GM19023 (cell line): Measurements from ENCODE around the gene ATF7IP2.
"Not testable (repeated sequence)": the region's sequence is repeated elsewhere in the genome, so short reads cannot be mapped to it uniquely, and the experiment has no call there.

Source experiments
- ATAC-seq: cut with Tn5 transposase; IDR thresholded peaks from one replicate; pipeline ENCODE4 v1.9.1; 2021; ENCODE audit warnings: mild to moderate bottlenecking, moderate library complexity; ENCODE audit not compliant: unreplicated experiment

The ATF7IP2 gene

DNA sequence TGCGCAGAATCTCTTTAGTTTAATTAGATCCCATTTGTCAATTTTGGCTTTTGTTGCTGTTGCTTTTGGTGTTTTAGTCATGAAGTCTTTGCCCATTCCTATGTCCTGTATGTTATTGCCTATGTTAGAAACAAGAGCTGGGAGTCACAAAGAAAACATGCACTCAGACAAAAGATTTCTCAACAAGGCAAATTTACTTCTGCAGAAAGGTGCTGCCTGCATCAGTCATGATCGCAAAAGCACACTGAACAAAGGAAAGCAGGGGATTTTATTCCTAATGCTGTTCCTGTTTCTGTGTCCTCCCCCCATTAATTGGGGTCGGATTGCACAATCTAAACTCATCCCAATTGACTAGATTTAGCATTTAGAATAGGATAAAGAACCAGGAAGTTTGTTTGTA is 55.9 kb downstream of the ATF7IP2 start:
- ATAC-seq = no peak

DNA sequence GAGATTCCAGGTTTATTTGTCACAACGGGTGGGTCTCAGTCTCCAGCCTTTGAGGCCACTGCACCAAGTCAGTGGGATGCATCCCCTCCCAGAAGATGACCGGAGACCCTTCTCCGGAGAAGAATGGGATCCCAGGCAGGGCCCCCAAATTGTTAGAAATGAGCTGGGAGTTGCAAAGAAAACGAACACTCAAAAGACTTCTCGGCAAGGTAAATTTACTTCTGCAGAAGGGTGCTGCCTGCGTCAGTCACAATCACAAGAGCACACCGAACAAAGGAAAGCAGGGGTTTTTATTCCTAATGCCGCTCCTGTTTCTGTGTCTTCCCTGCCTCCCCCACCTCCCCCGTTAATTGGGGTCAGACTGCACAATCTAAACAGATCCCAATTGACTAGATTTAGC is 61.4 kb downstream of the ATF7IP2 start:
- ATAC-seq = no peak

DNA sequence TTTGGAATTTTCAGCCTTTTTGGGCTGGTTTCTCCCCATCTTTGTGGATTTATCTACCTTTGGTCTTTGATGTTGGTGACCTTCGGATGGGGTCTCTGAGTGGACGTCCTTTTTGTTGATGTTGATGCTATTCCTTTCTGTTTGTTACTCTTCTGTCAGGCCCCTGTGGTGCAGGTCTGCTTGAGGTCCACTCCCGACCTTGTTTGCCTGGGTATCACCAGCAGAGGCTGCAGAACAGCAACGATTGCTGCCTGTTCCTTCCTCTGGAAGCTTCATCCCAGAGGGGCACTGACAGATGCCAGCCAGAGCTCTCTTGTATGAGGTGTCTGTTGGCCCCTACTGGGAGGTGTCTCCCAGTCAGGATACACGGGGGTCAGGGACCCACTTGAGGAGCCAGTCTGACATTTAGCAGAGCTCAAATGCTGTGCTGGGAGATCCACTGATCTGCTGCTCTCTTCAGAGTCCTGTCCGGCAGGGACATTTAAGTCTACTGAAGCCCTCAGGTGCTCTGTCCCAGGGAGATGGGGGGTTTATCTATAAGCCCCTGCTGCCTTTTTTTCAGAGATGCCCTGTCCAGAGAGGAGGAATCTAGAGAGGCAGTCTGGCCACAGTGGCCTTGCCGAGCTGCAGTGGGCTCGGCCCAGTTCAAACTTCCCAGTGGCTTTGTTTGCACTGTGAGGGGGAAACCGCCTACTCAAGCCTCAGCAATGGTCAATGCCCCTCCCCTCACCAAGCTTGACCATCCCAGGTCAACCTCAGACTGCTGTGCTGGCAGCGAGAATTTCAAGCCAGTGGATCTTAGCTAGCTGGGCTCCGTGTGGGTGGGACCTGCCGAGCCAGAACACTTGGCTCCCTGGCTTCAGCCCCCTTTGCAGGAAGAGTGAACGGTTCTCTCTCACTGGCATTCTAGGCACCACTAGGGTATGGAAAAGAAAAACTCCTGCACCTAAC is 66.6 kb downstream of the ATF7IP2 start:
- not testable (repeated sequence) for ATAC-seq

DNA sequence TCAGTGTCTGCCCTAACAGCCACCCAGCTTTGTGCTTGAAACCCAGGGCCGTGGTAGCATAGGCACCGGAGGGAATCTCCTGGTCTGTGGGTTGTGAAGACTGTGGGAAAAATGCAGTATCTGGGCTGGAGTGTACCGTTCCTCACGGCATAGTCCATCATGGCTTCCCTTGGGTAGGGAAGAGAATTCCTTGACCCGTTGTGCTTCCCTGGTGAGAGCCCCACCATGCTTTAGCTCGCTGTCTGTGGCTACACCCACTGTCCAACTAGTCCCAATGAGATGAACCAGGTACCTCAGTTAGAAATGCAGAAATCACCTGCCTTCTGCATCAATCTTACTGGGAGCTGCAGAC is 67.3 kb downstream of the ATF7IP2 start:
- ATAC-seq = no peak

DNA sequence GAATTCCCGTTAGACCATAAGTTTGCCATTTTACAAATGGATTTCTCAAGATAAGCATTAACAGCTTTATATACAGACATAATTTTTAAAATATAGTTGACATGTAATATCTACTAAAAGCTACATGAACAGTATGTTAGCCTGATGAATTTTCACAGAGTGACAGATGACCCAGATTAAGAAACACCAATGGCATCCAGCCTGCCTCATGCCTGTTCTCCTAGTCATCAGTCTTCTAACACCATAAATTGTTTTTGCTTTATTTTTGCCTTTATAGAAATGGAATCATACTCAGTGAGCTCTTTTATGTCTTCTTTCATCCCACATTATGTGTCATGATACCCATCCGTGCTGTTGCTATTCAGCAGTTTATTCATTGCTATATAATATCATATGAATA is 80.0 kb downstream of the ATF7IP2 start:
- ATAC-seq = no peak

GRCh38 chr16:10466313-10466712 is 80.5 kb downstream of the ATF7IP2 start:
- no peak for ATAC-seq

GRCh38 chr16:10466861-10467260 is 81.0 kb downstream of the ATF7IP2 start:
- ATAC-seq = no peak

GRCh38 chr16:10476636-10477035 is 90.8 kb downstream of the ATF7IP2 start:
- not testable (repeated sequence) for ATAC-seq

DNA sequence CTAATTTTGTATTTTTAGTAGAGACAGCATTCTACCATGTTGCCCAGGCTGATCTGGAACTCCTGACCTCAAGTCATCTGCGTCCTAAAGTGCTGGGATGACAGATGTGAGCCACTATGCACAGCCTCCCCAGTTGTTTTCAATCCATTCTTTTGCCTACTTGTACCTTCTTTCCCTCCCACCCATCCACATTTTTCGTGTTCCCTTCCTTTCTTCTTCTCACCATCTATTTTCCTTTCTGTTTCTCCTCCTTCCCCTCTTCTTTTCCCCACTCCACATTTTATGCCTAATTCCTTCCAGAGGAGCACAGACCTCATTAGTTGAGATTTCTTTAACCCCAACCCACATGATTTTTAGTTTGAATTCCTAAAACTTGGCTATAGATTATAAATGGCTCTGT is 94.3 kb downstream of the ATF7IP2 start:
- ATAC-seq = no peak

DNA sequence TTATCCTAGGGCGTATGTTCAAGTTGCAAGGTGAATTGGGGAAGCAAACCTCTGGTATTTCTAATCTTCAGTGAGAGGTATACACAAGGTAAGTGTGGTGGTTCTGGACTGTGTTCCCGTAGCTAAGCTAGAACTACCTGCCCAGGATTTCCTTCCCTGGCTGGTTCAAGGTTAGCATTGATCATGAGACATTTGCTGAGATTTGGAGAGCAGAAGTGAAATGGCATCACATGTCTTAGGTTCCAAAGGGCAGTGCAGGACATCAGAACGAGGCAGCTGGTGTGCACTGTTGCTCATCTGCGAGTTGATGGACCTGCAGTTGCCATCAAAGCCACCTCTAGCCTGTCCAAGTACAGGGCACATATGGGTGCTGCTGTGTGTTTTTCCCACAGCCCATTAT is 99.3 kb downstream of the ATF7IP2 start:
- no peak for ATAC-seq

- no peak for ATAC-seq
These were observed 100.0 kb downstream of the ATF7IP2 start for GRCh38 chr16:10485698-10486382.

DNA sequence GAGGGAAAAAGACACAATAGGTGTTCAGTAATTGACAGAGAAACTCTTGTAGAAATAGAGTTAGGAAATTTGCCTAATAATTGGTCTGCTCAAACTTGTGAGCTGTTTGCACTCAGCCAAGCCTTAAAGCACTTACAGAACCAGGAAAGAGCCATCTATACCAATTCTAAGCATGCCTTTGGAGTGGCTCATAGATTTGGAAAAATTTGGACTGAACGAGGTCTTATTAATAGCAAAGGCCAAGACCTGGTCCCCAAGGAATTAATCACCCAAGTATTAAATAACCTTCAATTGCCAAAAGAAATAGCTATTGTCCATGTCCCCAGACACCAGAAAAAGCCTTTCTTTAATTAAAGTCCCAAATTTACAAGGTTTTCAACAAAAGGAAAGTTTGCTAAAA is 104.3 kb downstream of the ATF7IP2 start:
- no peak for ATAC-seq

- ATAC-seq = no peak
These were observed 107.4 kb downstream of the ATF7IP2 start for GRCh38 chr16:10493276-10493675.

DNA sequence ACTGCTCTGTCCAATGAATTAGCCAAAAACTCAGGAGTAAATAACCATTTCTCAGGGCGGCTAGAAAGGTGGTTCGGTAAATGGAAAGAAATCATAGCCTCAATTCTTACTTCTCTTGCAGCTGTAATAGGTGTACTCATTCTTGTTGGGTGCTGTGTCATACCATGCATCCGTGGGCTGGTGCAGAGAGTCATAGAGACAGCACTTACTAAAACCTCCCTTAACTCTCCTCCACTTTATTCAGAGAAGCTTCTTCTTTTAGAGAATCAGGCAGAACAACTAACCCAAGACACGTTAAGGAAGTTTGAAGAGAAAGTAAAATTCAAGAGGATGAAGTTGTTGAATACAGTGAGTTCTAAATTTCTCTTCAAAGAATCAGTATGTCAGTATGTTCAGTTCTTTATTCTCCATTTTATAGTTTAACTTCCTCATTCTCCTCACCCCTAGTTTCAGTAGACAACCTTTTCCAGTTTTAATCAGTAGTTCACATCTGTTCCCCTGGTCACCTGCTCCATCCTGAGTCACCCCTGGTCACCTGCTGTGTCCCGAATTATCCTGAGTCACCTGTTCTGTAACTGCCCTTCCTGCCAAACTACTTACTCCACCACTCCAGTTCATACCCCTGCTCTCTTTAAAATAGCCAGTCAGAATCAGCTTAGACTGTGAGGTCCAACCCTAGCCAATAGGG is 108.6 kb downstream of the ATF7IP2 start:
- ATAC-seq = no peak

DNA sequence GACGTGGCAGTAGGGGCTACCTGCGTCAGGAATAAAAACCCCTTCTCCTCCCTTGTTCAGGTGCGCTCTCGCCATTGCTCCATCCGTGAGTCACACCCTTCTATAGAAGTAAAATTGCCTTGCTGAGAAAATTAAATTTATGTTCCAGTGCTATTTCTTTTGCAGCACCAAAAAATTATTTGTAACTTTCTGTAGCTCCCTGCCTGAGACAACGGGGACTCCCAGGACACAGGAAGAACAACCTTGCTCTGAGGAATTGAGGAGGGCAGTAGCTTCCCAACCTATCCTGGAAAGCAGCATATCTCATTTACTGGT is 109.1 kb downstream of the ATF7IP2 start:
- ATAC-seq = no peak

GRCh38 chr16:10497132-10498101 is 111.6 kb downstream of the ATF7IP2 start:
- ATAC-seq = no peak

DNA sequence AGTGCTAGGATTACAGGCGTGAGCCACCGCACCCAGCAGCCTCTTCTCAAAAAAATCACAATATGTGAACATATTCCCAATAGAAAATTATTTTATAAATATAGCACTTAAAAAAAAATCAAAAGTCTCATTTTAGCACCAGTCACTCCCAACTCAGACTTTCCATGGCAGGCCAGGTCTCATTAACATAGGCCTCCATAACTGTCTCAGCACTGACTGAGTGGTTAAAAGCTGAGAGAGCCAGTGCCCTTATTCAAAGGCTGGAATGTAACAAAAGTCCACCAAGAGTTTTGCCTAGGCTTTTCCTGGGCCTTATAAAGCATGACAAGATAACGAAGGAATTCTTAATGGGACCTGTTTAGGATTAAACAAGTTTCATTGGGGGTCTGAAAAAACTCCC is 114.7 kb downstream of the ATF7IP2 start:
- no peak for ATAC-seq

- ATAC-seq = no peak
These were observed 115.3 kb downstream of the ATF7IP2 start for GRCh38 chr16:10501016-10501607.

DNA sequence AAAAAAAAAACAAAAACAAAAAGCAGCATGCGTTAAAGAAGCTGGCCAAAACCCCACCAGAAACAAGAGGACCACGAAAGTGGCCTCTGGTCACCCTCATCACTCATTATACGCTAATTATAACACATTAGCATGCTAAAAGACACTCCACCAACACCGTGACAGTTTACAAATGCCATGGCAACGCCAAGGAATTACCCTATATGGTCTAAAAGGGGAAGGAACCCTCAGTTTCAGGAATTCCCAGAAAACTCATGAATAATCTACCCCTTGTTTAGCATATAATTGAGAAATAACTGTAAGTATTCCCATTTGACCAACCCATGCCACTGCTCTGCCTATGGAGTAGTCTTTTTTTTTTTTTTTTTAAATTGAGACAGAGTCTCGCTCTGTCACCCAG is 116.9 kb downstream of the ATF7IP2 start:
- ATAC-seq = no peak

DNA sequence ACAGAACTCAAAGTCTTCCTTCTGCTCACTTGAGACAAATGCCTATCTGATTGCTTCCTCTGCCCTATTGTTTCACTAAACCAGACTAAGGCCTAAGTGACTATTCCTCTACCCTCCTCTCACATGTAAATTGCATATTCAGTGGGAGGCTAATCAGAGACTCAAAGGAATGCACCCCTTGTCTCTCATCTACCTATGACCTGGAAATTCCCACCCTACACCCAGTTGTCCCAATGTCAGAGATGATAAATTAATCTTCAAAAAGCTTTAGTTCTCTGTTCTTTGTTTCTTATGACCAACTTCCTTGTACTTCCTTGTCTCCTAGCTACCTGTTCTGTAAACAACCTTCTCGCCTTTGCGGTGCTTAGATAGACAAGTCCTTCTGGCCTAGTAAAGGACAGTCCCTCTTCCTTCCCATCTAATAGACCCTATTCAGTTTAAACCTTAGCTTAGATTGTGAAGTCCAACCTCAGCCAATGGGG is 118.6 kb downstream of the ATF7IP2 start:
- no peak for ATAC-seq
